Islet precursor cell (in vitro differentiated cells): ENCODE results near the gene GABBR1.

Experiments used
- DNase-seq: peaks from one replicate; pipeline ENCODE4 v3.0.0-alpha.2; 2018

GABBR1 gene

DNA sequence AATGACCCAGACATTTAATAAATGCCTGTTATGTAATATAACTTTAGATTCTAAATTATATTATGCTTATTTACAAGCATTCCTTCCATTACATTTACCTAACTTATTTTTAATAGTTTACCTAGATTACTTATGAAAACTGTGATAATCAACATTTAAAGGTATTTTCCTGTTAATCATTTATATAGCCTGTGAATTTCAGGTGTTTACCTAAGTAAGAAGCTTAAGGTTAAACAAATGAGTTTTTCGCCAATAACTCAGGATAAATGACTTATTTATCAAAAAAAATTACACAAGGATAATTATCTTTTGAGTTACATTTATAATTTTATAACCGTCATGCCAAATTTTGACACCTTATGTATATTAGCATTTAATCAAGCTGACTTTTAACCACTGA, 108.9 kb downstream of the GABBR1 start:
- no peak for DNase-seq

DNA sequence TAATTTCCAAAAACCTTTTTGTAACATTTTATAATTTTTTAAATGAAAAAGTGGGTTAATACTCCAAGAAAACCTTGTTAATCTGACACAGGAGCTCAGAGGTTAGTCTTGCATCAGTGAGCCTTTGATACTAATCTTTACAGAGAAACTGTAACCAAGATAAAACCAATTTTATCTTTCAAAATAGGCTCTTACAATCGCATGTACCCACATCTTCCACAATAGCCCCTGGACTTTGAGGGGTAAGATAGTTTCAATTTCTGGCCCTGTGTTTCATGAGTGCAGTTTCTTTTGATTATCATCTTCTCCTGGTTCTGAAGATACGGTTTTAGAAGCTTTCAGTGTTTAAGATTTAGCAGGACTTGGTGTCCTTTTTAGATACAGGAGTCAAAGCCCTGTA, 110.8 kb downstream of the GABBR1 start:
- no peak for DNase-seq

DNA sequence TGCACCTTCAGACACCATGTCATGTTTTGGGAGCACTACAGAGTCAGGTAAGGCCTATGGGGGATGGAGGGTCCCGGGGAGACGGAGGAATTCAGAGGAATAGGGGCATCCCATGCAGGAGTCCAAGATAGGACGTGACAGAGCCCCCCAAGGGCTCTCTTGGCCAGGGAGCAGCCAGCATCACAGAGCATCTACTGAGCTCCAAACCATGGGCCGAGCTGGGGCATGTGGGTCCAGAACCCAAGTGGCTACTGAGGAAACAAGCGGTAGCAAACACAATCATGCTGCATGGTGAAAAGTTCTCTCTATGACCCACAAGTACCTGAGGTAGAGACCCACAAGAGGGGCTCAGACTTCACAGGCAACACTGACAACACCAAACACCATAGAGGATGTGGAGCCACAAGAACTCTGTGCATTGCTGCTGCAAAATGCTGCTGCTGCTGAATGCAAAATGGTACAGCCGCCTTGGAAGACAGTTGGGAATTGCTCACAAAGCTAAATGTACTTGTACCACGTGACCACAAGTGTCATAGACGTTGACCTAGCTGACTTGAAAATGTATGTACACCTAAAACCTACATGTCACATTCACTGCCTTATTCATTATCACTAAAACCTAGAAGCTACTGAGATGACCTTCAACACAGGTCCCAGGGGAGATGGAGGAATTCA, 111.8 kb downstream of the GABBR1 start:
- DNase-seq = no peak

DNA sequence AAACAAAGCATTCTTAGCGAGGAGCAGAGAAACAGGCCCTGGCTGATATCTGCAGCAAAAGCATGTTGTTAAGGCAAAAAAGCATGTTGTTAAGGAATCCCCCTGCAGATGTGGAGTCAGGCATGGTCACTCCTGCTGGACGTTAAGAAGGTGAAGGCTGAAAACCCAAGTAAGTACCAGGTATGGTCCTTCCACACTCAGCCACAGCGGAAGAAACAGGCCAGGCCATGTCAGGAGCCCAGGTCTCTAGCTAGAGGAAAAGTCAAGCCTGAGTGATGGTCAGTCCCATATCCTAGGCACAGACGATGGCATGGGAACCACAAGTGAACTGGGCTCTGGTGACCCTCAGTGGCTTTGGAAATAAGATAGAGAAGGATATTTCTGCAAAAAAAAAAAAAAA, 112.8 kb downstream of the GABBR1 start:
- no peak for DNase-seq

DNA sequence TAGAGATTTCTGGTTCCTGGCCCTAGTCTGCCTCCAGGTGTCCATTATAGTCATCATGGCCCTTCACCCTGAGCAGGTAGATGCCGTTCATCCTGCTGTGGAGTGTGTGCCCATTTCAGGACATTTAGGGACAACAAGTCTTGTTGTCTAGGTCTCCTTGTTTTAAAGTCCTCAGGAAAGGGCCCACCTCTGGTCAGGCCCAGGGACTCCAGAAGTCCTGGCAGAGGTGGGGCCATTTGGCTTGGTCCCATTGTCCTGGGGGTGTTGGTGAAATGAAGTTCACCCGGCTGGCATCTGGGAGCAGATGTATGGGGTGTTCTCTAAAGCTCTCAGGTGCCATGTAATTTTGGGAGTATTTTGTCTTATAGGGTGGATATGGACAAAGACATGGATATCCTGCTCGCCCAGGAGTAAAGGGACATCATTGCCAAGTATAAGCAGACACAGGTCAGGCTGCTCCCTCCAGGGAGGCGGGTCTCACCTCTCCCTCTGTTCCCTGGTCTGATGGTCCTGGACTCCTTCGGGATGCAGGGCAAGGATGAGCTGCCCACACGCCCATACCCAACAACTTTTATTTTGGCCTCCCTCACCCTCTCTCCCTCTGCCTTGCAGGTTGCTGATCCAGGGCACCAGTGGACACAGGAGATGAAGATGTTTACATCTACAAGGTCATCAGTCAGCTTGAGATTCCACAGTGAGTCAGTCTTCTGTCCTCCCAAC, 113.5 kb downstream of the GABBR1 start:
- DNase-seq = no peak

DNA sequence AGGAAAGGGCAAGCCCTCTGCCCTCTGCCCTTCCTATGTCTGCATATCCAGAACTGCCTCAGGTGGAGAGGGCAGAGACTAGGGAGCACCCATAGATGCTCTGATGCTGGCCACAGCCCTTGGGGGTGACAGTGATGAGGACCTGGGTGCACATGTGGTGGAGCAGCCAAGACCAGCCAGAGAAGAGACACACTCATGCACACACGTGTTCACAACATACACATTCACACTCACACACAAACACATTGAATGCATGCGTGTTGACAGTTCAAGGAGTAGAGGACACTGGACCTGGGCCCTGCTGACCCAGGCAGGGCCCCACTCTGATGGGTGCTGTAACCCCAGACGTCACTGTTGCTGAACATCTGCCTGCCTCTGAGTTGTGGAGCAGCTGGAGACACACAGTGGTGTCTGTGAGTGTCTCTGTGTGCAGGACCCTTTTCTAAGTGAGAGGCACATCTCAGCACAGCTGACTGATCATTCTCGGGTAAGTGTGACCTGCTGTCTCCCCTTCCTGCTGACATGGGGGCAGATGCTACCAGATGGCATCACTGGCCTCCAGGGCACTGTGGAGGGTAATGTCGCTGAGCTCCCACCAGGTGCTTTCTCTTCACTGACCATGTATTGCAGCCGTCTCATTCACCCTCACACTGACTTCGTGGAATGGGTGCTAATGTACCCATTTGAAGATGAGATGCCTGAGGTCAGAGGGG, 115.1 kb downstream of the GABBR1 start:
- DNase-seq = peak; percentile 39

DNA sequence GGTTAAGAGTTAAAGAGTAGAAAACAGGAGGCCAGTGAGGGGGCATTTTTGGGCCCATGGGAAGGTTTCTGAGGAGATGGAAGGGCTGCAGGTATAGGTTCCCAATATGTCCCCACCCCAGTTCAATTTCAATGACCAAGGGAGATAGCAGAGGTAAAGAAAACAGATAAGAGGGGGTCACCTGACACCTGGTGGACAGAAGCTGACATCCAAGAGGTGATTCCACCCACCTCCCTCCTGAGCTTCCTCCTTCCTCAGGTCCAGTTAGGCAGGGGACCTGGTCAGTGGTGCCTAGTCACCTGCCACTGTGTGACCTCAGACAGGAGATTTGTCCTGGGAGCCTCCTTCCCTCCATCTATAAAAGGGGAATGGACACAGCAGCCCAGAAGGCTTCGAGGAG, 115.7 kb downstream of the GABBR1 start:
- no peak for DNase-seq

DNA sequence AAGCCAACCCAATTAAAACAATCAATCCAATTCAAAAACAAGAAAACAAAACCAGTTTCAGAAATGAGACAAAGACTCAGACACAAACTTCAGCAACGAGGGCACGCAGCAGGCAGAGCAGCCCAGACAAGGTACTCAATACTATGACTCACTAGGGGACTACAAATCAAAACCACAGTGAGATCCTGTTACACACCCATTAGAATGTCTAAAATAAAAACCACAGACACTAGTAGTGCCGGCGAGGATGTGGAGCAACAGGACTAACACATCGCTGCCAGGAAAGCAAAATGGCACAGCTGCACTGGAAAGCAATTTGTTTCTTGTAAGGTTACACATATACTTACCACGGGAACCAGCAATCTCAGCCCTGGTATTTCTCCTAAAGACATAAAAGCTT, 116.9 kb downstream of the GABBR1 start:
- DNase-seq = peak; percentile 66

DNA sequence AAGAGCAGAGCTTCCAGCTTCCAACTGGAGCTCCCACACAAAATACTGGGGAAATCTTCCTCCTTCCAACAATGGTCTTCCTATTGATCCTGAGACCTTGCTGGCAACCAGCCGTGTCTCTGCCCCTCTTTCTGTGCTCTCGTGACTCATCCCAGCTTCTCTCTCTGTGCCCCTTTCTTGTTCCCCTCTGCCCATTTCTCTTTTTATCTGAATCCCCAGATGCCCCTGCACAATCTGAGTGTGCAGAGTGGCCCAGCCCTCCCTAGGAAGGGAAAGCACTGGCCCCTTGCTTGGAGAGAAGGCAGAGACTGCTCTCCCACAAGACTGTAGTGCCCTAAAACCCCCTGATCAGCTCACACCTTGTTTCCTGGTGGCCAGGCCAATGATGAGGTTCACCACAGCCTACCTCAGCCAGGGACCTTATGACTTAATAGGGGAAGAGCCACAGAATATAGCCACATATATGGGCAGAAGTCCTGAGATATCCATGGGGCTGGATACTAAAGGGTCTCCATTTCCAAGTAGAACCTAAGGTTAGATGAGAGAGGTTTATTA, 122.2 kb downstream of the GABBR1 start:
- peak; percentile 40 for DNase-seq

DNA sequence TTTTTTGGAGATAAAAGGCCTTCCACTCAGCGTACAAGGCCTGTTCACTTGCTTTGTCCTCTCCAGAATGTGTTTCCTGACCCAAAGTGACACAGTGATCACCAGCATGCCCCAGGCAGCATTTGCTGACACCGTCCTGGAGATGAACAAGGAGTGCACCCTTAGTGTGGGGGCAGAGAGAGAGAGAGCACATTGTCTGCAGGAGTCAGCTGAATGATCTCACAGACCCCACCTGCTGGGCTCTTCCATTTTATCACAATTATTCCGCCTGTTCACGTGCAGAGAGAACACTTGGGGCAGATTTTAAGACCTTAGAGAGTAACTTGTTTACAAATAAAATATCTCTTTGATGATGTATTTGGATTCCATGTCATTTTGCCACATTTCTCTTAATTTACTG, 122.8 kb downstream of the GABBR1 start:
- peak; percentile 59 for DNase-seq
